Bone marrow (tissue), 2 donors: Measurements from ENCODE around the gene UQCRQ.

Experiments
- DNase-seq, 2 donors: peaks; one replicate each; lab custom pipeline; 2025; lab: John Stamatoyannopoulos, UW

Gene UQCRQ

DNA sequence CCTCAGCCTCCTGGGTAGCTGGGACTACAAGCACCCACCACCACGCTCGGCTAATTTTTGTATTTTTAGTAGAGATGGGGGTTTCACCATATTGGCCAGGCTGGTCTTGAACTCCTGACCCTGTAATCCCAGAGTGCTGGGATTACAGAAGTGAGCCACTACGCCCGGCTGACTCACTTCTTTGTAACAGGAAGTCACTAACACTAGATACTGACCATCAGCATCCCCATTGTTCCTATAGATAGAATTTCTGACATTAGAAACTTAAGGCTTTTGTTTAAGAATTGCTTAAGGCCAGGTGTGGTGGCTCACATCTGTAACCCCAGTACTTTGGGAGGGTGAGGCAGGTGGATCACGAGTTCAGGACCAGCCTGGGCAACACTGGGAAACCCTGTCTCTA lies 49.2 kb downstream of the UQCRQ start:
- no peak for DNase-seq

DNA sequence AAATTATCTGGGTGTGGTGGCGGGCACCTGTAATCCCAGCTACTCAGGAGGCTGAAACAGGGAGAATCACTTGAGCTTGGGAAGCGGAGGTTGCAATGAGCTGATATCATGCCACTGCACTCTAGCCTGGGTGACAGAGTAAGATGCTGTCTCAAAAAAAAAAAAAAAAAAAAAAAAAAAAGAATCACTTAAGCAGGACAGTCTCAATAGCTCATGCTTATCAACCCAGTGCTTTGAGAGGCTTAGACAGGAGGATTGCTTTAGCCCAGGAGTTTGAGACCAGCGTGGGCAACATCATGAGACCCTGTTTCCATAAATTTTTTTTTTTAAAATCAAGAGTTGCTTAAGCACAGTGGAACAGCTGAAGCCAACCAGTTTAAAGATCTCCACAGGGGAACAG lies 49.6 kb downstream of the UQCRQ start:
- no peak for DNase-seq
